ENCODE data around the gene STN1.

Gene STN1

GRCh38 chr10:103928784-103929183, 10.8 kb upstream of the STN1 start:
- no peak for DNase-seq

- no peak for DNase-seq
Observed at GRCh38 chr10:103926722-103927319, 8.8 kb upstream of the STN1 start.

DNA sequence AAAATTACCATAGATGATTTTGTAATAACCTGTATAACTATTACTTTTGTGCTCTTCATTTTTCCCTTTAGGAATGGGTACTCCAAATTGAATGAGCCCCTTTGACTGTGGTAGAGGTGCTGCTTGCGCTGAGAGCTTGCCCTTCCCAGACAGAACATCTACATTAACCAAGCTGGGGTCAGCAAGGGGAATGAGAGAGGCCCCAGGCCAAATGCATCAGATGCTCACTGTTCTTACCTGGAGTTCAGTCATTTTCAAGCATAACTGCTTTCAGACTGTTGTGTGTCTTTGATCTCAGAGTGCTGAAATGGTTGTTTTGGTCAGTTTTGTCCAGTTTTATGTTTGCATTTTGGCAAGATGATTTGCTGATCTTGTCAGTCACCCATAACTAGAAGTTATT, 7.6 kb upstream of the STN1 start:
- DNase-seq = no peak

DNA sequence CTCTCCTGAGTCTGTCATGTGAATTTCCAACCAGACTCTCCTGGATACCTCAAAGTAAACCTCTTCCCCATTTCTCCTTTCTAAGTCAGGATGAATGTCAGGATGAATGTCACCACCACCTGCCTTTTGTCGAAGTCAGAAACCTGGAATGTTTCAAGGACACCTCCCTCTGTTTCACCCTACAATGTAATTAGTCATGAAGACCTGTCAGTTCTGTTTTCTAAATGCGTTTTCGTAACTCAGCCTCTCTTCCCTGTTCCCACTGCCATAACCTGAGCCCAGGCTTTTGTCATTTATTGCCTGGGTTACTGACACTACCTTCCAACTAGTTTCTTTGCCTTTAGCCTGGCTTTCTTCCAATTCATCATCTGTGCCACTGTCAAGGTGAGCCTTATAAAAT, 5.5 kb upstream of the STN1 start:
- DNase-seq = no peak

- DNase-seq = no peak
Observed at GRCh38 chr10:103922659-103923058, 4.7 kb upstream of the STN1 start.

GRCh38 chr10:103921750-103922195, 3.8 kb upstream of the STN1 start:
- DNase-seq = peak; percentile 48

GRCh38 chr10:103921248-103921647, 3.3 kb upstream of the STN1 start:
- no peak for DNase-seq

- DNase-seq = no peak
Observed at GRCh38 chr10:103919648-103920025, 1.7 kb upstream of the STN1 start.

DNA sequence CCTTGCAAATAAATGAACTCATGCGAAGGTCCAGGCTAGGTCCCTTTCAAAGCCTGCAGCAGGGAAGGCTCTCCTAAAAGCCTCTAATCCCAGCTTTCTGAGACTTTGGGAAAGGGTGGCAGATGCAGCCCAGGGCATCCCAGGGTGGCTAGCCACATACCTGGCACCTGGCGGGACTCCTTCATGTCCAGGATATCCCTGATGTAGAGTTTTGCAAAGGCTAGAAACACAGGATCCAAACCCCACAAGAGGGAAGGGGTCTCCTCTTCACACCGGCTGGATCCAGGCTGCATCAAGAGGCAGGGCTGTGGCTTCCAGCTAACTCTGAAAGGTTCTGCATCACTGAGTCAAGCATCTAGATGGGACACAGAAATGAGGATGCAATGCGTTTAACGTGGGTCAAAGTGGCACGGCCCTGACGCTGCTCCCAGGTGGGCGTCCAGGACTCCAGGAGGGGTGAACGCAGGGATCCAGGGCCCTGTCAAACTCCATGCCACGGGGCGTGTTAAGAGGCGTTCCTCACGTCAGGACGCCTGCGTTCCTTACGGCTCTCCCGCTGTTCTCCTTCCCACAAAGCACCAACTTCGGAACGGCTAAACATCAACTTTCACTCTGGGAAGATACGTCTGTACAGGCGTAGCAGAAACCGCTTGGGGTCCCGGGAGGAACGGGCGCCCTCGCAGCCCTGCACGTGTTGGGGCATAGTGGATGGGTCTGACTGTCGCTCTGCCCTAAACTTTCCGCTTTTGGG, 507 bp downstream of the STN1 start:
- DNase-seq = peak; percentile 70

DNA sequence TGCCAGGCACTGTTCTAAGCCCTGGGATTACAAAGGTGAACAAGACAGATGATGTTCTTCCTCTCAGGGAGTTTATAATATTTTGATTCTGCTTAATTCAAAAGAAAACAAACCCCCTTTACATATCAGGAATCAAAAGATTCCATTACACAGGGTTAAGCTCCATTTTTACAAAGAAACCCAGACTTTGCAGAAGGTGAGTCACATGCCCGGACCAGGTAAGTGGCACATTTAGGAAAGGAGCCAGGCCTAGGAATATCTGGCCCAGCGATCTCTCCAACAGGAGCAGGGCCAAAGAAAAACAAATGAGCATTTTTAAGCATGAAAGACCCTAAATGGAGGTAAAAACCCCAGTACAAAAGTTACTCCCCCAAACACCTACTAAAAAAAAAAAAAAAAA, 1.1 kb downstream of the STN1 start:
- no peak for DNase-seq

GRCh38 chr10:103916254-103916653, 1.7 kb downstream of the STN1 start:
- DNase-seq = no peak

DNA sequence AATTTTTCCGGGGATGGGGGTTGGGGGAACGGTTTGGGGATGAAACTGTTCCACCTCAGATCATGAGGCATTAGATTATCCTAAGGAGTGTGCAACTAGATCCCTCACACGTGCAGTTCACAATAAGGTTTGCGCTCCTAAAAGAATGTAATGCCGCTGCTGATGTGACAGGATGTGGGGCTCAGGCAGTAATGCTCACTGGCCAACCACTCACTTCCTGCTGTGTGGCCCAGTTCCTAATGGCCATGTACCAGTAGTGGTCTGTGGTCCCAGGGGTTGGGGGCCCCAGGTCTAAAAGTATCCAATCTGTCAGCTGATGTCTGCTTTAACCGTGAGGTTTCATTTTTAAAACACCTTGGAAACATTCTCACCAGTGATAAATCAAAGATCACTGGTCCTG, 2.2 kb downstream of the STN1 start:
- no peak for DNase-seq

DNA sequence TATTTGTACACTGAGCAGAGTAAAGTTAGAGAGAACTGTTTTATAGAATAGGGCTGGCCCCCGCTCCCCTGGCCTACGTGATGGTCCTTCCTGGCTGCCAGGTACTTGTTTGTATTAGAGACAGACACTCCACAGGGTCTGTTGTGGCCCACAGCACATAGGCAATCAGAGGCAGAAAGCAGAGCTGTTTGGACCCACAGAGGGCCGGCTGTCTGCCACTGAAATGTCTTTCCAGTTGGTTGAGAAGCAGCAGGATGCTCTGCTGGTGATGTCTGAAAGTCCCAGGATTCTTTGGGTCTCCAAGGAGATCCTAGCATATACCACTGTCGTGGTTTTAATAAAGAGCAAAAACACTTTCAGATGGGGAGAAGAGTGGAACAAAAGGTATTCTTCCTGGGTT, 5.2 kb downstream of the STN1 start:
- DNase-seq = no peak

GRCh38 chr10:103911021-103911459, 6.9 kb downstream of the STN1 start:
- no peak for DNase-seq

GRCh38 chr10:103910442-103911012, 7.5 kb downstream of the STN1 start:
- DNase-seq = no peak

DNA sequence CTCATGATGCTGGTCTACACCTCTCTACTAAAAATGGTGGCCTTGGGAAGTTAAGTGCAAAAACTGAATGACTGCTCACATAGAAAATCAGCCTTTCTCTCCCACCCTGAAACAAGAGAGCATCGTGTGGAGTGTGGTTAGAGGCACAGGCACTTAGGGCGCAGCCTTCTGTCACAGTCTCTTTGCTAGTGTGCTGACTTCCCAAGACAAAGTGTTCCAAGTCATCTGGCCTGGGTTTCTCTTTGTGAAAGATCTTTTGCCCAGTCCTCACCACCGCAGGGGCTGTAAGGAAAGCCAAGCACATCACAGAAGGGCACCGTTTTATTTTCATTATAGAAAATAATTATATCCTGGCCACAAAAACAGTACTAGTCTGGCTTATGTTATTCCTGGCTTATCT, 12.5 kb downstream of the STN1 start:
- DNase-seq = no peak

- no peak for DNase-seq
Observed at GRCh38 chr10:103901299-103901698, 16.7 kb downstream of the STN1 start.

DNA sequence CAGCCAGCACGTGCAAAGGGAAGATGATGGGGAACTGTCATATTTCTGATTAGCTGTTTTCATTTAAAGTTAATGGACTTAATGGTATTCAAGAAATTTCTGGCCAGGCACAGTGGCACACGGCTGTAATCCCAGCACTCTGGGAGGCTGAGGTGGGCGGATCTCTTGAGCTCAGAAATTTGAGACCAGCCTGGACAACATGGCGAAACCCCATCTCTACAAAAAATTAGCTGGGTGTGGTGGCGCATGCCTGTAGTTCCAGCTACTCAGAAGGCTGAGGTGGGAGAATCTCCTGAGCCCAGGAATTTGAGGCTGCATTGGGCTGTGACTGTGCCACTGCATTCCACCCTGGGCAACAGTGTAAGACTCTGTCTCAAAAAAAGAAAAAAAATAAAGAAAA, 18.7 kb downstream of the STN1 start:
- no peak for DNase-seq

DNA sequence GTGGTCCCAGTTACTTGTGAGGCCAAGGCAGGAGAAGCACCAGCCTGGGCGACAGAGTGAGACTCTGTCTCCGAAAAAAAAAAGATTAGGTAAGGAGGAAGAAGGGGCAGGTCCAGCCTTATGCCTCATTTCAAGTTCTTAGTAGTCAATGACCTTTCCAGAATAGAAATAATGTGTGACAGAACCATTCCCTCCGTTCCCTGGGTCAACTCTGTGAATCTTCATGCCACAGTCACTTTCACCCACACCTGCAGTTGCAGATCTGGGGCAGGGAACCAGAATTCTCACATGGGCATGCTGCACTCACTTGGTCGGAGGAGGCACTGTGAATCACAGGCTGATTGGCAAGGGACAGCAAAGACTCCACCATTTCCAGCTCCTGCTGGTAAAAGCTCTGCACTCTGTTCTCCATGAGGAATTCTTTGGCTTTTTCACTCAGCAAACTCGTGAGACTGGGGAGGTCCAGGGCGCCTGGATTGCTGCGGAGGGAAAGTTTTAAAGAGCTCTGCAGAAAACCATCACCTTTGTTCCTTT, 20.7 kb downstream of the STN1 start:
- DNase-seq = no peak

- DNase-seq = no peak
Observed at GRCh38 chr10:103896225-103896624, 21.8 kb downstream of the STN1 start.

- no peak for DNase-seq
Observed at GRCh38 chr10:103895411-103896186, 22.4 kb downstream of the STN1 start.

- no peak for DNase-seq
Observed at GRCh38 chr10:103894441-103894864, 23.5 kb downstream of the STN1 start.

DNA sequence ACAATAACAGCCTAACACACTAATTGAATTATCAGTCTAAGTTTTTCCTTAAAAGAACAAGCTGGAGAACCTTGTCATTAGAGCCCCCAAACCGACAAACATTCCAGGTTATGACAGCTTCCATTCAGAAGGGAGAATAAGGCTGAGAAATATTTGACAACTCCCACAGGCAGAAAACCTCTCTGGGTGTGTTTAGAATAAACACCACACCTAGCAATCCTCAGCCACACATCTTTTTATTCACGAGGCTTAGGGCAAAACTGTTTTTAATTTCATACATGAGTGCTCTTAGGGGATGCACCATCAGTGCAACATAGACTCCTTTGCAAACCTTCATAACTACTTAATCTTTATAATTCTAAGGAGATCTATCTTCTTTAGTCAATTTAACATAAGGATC, 24.2 kb downstream of the STN1 start:
- no peak for DNase-seq
